GM18499 (cell line): ENCODE data around the gene VRK3.
"Not testable (repeated sequence)": the region's sequence is repeated elsewhere in the genome, so short reads cannot be mapped to it uniquely, and the experiment has no call there.

ENCODE experiments used
- ATAC-seq: cut with Tn5 transposase; IDR thresholded peaks from one replicate; pipeline ENCODE4 v1.9.1; 2021; ENCODE audit warnings: moderate number of reproducible peaks; ENCODE audit not compliant: insufficient read depth, unreplicated experiment

Gene VRK3, protein sequence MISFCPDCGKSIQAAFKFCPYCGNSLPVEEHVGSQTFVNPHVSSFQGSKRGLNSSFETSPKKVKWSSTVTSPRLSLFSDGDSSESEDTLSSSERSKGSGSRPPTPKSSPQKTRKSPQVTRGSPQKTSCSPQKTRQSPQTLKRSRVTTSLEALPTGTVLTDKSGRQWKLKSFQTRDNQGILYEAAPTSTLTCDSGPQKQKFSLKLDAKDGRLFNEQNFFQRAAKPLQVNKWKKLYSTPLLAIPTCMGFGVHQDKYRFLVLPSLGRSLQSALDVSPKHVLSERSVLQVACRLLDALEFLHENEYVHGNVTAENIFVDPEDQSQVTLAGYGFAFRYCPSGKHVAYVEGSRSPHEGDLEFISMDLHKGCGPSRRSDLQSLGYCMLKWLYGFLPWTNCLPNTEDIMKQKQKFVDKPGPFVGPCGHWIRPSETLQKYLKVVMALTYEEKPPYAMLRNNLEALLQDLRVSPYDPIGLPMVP

DNA sequence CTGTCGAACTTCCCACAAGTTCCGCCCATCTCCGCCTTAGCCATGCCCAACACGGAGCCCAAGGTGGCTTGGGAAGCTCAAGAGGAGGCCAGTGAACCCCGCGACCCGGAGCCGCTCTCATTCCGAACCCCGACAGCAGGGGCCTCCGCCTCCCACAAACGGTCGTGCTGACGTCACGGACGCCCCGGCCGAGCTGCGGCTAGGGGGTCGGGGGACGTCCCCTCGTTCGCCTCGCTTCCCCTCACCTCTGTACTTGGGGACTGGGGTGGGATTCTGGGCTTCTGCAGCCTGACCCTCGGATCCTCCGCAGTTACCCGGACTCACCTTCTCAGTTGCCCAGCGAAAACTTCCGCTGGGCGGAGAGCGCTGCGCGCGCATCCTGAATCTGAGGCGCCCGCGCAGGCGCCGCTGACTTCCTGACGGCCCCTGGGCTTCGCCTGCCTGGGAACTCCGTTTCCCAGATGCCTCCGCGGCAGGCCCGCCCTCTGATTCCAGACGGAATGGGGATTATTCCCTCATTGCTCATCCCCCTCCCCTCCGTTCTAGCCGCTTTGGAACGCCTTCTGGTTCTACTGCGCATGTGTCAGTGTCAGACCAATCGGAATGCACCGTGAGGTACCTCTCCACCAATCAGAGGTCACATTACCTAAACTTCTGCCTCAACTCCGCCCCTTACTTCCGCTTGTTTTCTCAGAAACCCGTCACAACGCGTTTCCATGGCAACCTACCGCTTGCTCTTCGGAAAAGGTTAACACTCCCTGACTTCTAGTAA, at the start of gene VRK3:
Gene VRK3 (minus strand): TSS at position 351 of the 772 bp plus-strand sequence. CDS start 9,210 bp downstream, outside the sequence.
- peak; percentile 58 for ATAC-seq

DNA sequence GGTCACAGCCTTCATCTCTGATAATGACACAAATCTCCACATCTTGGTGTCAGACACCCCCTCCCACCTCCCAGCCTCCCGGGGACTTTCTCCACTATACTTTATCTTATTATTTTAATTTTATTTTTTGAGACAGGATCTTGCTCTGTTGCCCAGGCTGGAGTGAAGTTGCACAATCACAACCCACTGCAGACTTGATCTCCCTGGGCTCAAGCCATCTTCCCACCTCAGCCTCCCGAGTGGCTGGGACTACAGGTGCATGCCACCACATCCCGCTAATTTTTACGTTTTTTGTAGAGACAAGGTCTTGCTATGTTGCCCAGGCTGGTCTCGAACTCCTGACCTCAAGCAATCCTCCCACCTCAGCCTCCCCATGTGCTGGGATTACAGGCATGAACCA, 43.2 kb upstream of the VRK3 start:
- not testable (repeated sequence) for ATAC-seq

DNA sequence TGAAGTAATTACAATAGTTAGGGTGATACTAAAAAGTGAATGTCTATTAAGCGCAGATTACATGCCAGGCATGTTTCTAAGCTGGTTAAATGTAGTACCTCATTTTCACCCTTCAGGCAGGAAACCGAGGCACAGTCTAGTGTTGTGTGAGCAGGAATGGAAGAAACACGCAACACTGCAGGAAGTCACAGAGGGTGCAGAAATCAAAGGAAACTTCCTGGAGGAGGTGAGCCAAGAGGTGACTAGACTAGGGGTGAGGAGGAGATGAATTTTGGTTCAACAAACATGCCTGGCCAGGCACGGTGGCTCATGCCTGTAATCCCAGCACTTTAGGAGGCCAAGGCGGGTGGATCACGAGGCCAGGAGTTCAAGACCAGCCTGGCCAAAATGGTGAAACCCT, 42.4 kb upstream of the VRK3 start:
- ATAC-seq, result no peak

DNA sequence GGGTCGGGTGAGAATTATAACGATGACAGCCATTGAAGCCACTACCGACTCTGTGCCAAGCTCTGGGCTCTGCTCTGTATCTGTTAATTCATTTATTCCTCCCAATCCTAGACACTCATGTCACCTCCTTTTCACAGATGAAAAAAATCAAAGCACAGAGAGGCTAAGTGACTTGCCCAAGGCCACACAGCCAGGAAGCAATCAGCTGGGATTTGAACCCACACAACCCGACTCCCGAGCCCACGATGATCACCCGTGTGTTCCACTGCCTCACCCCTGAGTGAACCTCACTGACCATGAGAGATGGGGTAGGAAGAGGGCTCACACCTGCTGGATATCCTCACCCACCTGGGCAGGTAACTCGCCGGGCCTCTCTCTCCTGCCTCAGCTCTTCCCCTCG, 40.8 kb upstream of the VRK3 start:
- no peak for ATAC-seq

DNA sequence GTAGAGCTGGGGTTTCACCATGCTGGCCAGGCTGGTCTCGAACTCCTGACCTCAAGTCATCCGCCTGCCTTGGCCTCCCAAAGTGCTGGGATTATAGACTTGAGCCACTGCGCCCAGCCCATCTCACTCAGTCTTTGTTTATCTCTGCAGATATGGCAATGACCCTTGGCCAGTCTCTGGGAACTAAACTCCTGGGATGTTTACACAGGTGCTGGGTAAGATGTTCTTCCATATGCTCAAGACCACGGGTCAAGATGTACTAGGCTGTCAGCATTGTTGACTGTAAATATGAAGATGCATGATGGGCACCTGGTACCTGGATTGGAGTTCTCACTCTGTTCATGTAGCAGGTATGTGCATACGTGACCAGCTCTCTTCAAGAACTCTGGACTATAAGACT, 36.5 kb upstream of the VRK3 start:
- no peak for ATAC-seq

DNA sequence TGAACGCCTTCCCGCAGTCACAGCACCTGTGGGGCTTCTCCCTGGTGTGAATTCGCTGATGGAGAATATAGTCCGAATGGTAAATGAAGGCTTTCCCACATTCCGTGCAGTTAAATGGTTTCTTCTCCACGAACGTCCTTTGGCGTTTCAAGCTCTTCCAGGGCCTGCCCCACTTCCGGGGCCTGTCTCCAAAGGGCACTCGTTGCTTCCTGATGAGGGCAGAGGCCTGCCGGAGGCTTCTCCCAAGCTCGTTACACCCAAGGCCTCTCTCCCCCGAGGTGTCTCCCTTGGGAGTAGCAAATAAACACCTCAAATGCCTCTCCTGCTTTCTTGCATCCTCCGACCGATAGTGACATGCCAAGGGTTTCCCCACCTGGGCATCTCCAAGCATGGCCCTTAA, 34.9 kb upstream of the VRK3 start:
- no peak for ATAC-seq

DNA sequence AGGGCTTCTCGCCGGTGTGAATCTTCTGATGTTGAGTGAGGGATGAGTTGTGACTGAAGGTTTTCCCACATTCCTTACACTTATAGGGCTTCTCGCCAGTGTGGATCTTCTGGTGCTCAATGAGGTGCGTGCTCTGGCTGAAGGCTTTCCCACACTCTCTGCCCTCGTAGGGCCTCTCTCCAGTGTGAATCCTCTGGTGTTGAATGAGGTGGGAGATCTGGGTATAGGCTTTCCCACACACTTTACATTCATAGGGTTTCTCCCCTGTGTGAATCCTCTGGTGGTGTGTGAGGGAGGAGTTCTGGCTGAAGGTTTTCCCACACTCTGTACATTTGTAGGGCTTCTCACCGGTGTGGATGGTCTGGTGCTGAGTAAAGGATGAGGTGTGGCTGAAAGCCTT, 33.9 kb upstream of the VRK3 start:
- ATAC-seq, result no peak

DNA sequence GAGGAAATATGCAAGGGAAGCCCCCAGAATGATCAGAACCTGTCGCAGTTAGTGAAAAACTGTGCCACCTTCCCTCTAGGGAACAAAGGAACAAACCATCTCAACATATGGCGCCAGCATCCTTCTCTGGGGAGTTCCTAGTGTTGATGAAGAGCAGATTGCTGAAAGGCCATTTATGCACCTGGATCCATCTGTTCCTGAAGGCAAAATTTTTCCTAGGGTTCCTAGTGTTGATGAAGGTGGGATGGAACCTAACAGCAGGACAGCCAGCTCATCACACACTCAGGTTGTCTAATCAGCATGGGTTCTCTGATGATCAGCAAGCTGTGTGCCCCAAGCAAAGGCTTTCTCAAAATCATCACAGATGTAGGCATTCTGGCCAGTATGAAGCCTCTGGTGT, 33.3 kb upstream of the VRK3 start:
- no peak for ATAC-seq

DNA sequence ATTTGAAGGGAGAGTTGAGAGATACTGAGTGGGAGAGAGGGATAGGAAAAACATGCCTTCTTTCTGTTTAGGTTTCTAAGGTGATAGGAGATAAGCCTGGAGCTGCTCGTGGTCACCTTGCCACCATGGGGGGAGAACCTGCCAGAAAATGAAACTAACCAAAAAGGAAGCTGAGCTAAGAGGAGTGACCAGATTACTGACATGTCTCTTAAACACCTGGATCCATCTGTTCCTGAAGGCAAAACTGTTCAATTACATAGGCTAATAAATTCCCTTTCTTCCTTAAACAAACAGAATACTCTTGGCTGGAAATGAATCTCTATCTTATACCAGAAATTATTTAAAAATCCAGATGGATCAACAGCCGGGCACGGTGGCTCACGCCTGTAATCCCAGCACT, 27.9 kb upstream of the VRK3 start:
- no peak for ATAC-seq

DNA sequence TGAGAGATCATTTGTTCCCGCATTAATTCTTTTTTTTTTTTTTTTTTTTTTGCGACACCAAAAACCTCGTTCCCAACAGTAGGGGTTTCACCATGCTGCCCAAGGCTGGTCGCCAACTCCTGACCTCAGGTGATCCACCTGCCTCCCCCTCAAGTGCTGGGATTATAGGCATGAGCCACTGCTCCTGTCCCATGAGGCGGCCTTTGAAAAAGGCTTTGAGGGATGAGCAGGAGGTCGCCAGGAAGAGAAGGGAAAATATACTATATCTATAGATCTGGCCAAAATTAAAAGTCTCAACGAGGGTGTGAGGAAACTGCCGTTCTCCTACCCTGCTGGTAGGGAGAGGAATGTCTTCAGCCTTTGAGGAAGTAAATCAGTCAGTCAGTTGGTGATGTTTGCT, 26.8 kb upstream of the VRK3 start:
- no peak for ATAC-seq

DNA sequence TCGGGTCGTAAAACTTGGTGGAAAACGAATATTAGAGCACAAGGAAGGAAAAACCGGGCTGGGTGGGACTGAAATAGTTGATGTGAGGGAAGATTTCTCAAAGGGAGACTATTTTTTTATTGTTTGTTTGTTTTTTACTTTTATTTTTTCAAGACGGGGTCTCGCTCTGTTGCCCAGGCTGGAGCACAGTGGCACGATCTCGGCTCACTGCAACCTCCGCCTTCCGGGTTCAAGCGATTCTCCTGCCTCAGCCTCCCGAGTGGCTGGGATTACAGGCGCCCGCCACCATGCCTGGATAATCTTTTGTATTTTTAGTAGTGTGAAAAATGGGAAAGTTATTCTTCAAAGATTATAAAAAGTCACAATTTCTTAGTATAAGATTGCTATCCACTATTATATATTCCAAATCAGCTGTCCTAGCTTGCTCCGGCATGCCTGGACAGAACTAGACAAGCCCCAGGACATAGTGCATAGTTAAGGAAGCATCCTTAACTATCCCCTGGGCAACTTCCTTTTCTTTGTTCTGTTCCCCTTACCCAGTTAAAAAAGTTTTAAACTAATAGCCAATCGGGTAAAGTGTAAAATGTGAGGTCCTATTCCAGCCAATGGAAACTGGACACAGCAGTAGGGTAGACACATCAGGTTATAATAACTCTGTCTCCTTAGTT, 26.2 kb upstream of the VRK3 start:
- ATAC-seq, result not testable (repeated sequence)

DNA sequence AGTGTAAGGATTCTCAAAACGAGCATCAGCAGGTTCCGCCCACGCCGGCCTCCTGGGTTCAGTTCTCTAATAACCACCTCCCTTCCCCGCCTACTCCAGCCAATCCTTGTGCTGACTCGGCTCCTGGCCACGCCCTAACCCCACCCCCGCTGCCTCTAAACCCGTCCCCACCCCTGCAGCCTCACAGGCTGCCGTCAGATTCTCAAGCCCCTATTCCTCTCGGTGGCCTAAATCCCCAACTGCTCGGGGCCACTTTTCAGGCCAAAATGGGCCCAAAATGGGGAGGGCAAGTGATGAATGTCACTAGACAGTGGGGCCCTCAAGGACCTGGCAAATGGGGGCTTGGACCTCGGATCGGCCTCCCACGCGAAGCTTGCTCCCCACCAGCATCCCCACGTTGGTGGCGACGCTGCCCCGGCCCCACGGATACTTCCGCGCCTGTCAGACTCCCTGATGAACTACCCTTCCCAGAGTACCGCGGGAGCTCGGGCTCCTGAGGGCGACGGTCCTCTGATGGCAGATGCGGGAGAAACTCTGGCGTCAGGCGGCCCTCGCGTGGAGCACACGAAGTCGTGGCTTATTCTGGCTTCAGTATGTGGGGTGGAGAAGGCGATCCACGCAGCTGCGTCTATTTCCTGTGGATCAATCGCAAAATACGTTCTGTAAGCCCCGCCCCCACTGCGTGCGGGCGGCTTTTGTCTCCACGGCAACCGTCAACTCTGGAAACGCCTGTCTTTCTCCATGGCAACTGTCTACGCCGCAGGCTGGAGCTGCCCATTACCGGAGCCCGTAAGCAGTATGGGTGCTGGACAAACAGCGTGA, 25.4 kb upstream of the VRK3 start:
- ATAC-seq, result no peak

DNA sequence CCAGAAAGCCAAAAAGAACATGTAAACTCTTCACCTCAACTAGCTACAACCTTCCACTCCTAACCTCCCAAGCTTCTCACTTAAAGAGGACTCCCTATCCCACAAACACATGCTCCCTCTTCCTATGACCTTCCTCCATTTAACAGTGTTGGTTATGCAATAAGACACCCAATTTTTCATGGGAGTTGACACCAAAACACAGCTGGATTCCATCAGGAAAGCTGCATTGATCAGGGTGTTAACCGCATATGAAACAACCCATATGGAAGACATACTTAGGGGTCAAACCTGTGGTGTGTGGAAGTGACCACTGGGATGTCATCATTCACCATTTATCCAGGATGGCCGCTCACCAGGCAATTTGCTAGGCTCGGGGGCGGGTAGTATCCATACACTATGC, 22.5 kb upstream of the VRK3 start:
- no peak for ATAC-seq

DNA sequence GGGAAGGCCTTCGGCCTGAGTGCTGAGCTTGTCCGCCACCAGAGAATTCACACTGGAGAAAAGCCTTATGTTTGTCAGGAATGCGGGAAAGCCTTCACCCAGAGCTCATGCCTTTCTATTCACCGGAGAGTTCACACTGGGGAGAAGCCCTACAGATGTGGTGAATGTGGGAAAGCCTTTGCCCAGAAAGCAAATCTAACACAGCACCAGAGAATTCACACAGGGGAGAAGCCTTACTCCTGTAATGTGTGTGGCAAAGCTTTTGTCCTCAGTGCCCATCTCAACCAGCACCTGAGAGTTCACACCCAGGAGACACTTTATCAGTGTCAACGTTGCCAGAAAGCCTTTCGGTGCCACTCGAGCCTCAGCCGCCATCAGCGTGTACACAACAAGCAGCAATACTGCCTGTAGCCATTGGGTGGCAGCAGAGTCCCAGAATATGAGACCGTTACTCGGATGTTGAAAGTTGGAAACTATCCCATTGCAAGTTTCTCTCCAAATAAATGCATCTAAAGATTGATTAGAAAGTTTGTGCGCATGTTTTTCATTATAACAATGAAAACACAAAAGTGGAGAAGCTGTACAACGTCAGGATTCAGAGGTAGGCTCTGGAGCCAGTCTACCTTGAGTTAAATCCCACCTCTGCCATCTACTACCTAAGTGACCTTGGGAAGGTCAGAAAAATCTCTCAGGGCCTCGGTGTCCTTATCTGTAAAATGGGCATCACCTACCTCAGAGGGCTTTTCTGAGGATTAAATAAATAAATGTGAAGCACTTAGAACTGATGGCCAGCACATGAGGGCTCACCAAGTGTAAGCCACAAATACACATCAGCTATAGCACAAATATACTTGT, 21.7 kb upstream of the VRK3 start:
- no peak for ATAC-seq

DNA sequence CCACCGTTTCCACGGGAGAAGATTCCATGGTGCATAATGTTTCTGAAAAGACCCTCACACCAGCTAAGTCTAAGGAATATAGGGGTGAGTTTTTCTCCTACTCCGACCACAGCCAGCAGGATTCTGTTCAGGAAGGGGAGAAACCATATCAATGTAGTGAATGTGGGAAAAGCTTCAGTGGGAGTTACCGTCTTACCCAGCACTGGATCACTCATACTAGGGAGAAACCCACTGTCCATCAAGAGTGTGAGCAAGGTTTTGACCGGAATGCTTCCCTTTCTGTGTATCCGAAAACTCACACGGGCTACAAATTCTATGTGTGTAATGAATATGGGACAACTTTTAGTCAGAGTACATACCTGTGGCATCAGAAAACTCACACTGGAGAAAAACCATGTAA, 19.8 kb upstream of the VRK3 start:
- no peak for ATAC-seq

DNA sequence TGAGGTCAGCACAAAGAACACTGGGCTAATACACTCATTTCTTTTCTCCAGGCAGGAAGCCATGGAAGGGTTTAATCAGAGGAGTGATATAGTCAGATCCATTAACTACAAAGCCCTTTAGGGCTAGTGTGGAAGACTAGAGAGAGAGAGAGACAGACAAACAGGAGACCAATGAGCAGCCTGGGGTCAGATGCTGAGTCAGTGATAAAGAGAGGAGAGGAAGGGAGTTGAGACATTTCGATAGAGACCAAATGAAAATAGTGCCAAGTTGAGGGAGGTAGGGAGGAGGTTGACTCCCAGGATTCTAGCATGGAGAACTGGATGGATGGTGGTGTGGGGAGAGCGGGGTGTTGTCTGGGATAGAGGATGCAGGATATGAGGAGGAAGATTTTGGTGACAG, 18.8 kb upstream of the VRK3 start:
- no peak for ATAC-seq

DNA sequence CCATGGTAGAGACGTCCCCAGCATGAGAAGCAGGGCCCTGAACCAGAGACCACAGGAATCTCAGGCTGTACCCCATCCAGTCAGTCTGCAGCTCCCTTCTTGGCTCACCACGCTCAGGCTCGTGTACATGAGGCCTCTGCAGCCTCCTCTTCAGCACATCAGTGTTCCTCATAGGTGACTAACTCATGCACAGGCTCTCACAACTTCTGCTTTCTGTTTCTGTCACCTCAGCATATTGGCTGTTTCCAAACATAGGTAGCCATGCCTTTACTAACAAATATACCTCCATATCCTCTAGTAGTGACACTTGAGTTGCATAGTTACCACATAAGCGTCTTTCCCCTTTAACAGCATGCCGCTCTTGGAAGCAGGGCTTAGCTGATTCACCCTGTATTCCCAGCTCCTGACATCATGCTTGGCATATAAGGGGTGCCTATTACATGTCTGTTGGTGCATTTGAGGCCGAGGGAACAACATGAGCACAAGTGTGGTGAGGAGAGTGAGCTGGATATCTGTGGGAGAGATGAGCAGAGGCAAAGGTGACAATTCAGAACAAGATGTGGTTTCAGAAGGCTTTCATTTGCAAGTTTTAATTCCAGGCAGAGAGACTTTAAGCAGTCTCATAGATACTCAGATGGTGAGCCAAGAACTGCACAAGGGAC, 17.3 kb upstream of the VRK3 start:
- ATAC-seq, result no peak

DNA sequence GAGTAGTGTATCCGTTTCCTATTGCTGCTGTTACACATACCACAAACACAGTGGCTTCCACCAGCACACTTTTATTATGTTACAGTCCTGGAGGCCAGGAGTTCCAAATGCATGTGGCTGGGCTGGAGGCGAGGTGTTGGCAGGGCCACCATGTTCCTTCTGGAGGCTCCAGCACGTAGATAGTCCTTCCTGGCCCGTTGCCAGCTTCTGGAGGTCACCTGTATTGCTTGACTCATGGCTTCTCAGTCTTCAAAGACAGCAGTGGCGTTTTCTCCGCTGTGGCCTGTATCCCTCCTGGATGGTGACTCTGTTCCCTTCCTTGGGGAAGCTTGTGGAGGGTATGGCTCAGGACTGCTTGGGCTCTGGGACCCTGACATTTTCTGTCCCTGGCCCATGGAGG, 15.8 kb upstream of the VRK3 start:
- no peak for ATAC-seq

DNA sequence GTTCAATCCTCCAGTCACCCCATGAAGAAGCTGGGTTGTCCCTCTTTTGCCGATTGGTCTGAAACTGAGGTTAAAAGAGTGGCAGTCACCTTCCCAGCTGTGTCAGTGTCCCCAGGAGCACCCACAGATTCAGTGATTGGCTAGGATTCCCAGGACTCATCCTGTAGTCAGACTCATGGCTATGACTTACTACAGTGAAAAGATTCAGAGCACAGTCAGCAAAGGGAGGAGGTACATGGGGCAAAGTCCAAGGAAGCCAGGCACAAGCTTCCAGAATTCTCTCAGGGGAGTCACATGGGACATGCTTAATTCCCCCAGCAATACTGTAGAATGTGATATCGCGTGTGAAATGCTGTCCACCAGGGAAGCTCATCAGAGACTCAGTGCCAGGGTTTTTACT, 14.8 kb upstream of the VRK3 start:
- no peak for ATAC-seq
